Muscle layer of colon (tissue), 2 donors: ENCODE results near the gene SEPTIN3.
A peak's percentile ranks its signal among the peaks of the same experiment; 100 is the strongest.

Experiments used
- H3K27ac ChIP-seq: one replicate; pipeline ENCODE4 v1.7.0; 2013; ENCODE audit warnings: low read depth, mild to moderate bottlenecking, low read length, moderate library complexity
- H3K27me3 ChIP-seq, 2 donors: one replicate each; pipeline ENCODE4 v1.7.0; 2013; ENCODE audit warnings: low read length in 2 of 2, mild to moderate bottlenecking in 2 of 2; ENCODE audit not compliant: insufficient read depth in 2 of 2, control insufficient read depth in 1 of 2
- H3K36me3 ChIP-seq: one replicate; pipeline ENCODE4 v1.7.0; 2013; ENCODE audit warnings: mild to moderate bottlenecking, low read length; ENCODE audit not compliant: insufficient read depth
- H3K4me1 ChIP-seq: one replicate; pipeline ENCODE4 v1.7.0; 2013; ENCODE audit warnings: mild to moderate bottlenecking, low read length; ENCODE audit not compliant: insufficient read depth
- H3K4me3 ChIP-seq, 2 donors: one replicate each; pipeline ENCODE4 v1.7.0; 2013; ENCODE audit warnings: low read length in 2 of 2, low read depth in 1 of 2, mild to moderate bottlenecking in 1 of 2, moderate library complexity in 1 of 2
- H3K9ac ChIP-seq: one replicate; pipeline ENCODE4 v1.7.0; 2013; ENCODE audit warnings: low read length
- H3K9me3 ChIP-seq: one replicate; pipeline ENCODE4 v1.7.0; 2013; ENCODE audit warnings: mild to moderate bottlenecking, low read length
- donor health status: abdominal sarcoma.
- donor health status: Adenocarcinoma of cecum.

Gene SEPTIN3

DNA sequence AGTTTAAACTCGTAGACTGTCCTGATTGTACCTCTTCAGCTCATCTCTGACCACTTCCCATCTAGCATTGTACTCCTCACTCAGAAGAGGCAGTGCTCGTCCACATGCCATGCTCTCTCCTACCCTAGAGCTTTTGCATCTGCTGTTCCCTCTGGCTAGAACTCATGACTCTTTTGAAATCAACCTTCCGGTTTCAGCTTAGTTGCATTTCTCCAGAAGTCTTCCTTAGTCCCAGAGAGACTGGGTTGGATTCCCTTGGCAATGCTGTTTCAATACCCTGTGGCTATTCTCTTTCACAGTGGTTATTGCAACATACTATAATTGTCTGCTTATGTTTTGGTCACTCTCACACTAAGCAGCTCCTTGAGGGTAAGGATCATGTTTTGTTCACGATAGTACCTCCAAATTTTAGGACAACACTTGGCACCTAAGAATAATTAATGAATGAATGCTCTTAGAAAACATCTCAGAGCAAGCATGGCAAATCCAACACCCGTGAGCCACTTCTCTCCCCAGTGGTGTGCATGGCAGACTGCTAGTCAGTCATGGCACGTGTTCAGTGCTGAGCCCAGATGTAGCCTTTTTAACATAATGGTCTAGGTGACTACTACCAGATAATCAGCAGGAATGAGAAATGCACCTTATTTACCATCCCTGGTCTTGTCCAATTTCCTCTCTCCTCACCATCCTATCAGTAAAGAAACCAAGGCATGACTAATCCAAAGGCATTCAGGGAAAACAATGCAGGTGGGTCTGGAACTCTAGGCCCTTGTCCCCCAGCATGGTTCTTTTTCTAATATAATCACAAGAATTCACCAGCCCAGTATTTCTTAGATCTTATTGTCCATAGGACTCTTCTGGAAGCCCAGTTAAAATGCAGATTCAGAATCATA is 14.5 kb downstream of the SEPTIN3 start:
- no peak overlapping the region for H3K27ac ChIP-seq
- H3K36me3 ChIP-seq = no peaks in the 10 kb centered on the region
- H3K4me1 ChIP-seq = no peaks in the 10 kb centered on the region
- H3K4me3 ChIP-seq = no peak overlapping the region
- no peak overlapping the region for H3K9ac ChIP-seq
- no peaks in the 10 kb centered on the region for H3K27me3 ChIP-seq
- H3K9me3 ChIP-seq = no peaks in the 10 kb centered on the region

DNA sequence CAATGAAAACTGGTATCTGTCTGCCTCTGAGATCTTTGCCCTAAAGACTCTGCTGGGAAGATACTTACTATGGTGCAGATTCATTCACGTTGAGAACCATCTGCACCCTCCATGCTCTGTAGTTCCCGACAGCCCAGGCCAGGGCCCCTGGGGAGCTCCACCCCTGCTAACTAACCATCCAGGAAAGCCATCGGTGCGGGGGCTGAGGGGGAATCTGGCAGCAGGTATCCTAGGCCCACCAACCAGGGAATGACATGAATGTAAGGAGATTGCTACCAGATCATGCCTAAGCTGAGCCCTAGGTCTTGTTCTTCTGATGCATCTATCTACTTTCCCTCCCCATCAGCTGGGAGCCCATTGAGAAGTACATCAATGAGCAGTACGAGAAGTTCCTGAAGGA is 18.0 kb downstream of the SEPTIN3 start:
- H3K9ac ChIP-seq = no peak overlapping the region
- H3K9me3 ChIP-seq = no peaks in the 10 kb centered on the region
- no peaks in the 10 kb centered on the region for H3K27me3 ChIP-seq
- H3K4me3 ChIP-seq = no peak overlapping the region
- H3K36me3 ChIP-seq = no peaks in the 10 kb centered on the region
- H3K4me1 ChIP-seq = no peaks in the 10 kb centered on the region
- no peak overlapping the region for H3K27ac ChIP-seq

DNA sequence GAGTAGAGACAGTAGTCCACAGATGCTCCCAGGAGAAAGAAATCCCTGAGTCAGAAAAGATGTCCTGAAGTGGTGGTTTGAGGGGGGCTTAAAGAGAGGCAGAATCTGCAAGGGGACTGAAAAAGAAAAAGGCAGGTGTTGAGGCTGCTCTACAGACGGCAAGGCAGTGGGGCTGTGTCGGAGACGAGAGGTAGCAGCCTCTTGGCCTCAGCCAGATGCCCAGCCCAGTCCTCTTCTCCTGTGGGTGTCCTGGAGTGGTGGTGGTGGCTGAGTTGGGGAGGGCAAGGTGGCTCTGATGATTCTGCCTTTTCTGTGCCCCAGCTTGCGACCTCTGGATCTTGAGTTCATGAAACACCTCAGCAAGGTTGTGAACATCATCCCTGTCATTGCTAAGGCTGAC is 20.0 kb downstream of the SEPTIN3 start:
- no peak overlapping the region for H3K4me3 ChIP-seq
- no peaks in the 10 kb centered on the region for H3K9me3 ChIP-seq
- no peak overlapping the region for H3K27ac ChIP-seq
- H3K4me1 ChIP-seq = no peaks in the 10 kb centered on the region
- H3K36me3 ChIP-seq = no peaks in the 10 kb centered on the region
- no peaks in the 10 kb centered on the region for H3K27me3 ChIP-seq
- no peak overlapping the region for H3K9ac ChIP-seq

DNA sequence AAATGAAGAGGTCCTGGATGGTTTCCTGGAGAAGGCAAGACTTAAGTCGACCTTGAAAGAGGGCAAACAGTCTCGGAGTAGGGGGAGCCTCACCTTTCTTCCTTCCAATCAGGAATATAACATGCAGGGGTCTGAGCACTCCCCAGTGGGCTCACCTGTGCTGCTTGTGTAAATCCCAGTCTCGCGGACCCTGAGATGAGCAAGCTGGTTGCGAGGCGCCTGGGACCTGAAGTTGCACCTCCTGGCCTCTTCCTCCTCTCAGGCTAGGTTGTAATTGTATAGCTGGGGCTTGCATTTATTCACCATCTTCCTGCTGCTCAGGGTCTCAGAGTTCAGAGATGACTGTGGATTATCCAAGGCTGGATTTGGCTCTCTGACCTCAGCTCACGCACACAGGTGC is 21.9 kb downstream of the SEPTIN3 start:
- Histone ChIP-seq H3K36me3 (no peaks in the 10 kb centered on the region), H3K27ac (no peak overlapping the region)

DNA sequence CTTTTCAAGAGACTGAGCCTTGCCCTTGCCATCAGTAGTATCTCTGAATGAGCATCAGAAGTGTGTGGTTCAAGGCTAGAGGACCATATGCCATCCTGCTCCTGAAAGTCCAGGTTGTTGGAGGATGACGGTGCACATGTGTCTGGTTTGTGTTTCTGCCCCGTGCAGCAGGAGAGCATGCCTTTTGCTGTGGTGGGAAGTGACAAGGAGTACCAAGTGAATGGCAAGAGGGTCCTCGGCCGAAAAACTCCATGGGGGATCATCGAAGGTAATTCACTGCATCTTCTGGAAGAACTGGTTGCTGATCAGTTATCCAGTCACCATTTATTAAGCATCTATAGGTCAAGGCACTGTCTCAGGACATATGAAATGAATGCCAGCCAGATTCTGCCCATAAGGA is 23.3 kb downstream of the SEPTIN3 start:
- Histone ChIP-seq H3K27ac (no peak overlapping the region), H3K9me3 (no peaks in the 10 kb centered on the region), H3K4me3 (no peak overlapping the region), H3K9ac (no peak overlapping the region), H3K4me1 (no peaks in the 10 kb centered on the region), H3K36me3 (no peaks in the 10 kb centered on the region), H3K27me3 (no peaks in the 10 kb centered on the region)

More for the DNA sequence above, 21.9 kb downstream of the SEPTIN3 start:
- Histone ChIP-seq H3K9ac (no peak overlapping the region), H3K9me3 (no peaks in the 10 kb centered on the region), H3K4me3 (no peak overlapping the region), H3K4me1 (no peaks in the 10 kb centered on the region), H3K27me3 (no peaks in the 10 kb centered on the region)

DNA sequence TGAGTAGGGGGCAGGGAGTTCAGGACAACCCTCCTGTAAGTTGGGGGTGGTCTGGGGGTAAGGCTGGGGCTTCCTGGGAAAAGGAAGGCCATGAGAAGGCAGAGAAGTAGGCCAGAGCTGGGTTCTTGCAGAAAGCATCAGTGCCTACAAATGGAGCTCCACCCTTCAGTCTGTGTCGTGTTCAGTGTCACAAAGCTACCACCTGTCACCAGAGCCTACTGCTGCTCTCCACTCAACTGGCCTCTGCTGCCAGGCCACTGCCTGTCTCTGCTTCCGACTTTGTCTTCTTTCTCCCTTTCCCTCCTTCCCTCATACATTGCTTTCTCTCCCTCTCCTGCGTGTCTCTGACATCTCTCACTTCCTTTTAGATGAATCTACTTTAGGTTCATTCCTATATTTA is 26.0 kb downstream of the SEPTIN3 start:
- no peaks in the 10 kb centered on the region for H3K4me1 ChIP-seq
- H3K4me3 ChIP-seq = no peak overlapping the region
- no peaks in the 10 kb centered on the region for H3K27me3 ChIP-seq
- H3K36me3 ChIP-seq = no peaks in the 10 kb centered on the region
- H3K9me3 ChIP-seq = no peaks in the 10 kb centered on the region
- H3K27ac ChIP-seq = no peak overlapping the region
- no peak overlapping the region for H3K9ac ChIP-seq

DNA sequence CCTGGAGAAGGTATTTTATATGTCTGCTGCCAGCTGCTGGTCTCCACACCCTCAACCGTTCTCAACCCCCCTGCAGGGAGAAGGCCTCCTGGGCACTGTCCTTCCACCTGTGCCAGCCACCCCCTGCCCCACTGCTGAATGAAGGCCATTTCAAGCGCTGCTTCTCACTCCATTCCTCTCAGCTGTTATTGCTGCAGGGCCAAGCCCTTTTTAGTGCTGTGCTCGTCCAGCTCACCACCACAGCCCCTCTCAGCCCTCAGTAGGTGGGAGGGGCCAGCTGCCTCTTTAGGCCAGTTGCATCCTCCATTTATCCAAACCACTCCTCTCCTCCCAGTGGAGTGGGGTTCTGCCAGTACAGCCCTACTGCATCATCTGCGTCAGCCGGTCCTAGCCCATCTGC is 27.6 kb downstream of the SEPTIN3 start:
- Histone ChIP-seq H3K27me3 (no peaks in the 10 kb centered on the region), H3K9me3 (no peaks in the 10 kb centered on the region), H3K36me3 (no peaks in the 10 kb centered on the region), H3K9ac (no peak overlapping the region), H3K4me3 (no peak overlapping the region), H3K4me1 (no peaks in the 10 kb centered on the region), H3K27ac (no peak overlapping the region)

GRCh38 chr22:41998361-41999261 is 29.4 kb downstream of the SEPTIN3 start, which contains the start of gene WBP2NL:
WBP2NL (plus strand) TSS chr22:41998788; CDS start chr22:41998819, 31 bp downstream.
- Histone ChIP-seq H3K9me3 (no peaks in the 10 kb centered on the region), H3K27me3 (no peaks in the 10 kb centered on the region), H3K9ac (no peak within 1 kb of the TSS), H3K4me3 (peak within 1 kb of the TSS; percentile 36 to 69), H3K36me3 (no peaks in the 10 kb centered on the region), H3K27ac (no peak within 1 kb of the TSS), H3K4me1 (no peaks in the 10 kb centered on the region)

GRCh38 chr22:42000466-42000865 is 31.2 kb downstream of the SEPTIN3 start:
- no peak overlapping the region for H3K9ac ChIP-seq
- no peak overlapping the region for H3K27ac ChIP-seq
- H3K27me3 ChIP-seq = no peaks in the 10 kb centered on the region

GRCh38 chr22:42001121-42001520 is 31.9 kb downstream of the SEPTIN3 start:
- Histone ChIP-seq H3K9ac (no peak overlapping the region), H3K9me3 (no peaks in the 10 kb centered on the region), H3K27ac (no peak overlapping the region), H3K36me3 (no peaks in the 10 kb centered on the region), H3K4me3 (no peak overlapping the region), H3K27me3 (no peaks in the 10 kb centered on the region), H3K4me1 (no peaks in the 10 kb centered on the region)

More at GRCh38 chr22:42000466-42000865, 31.2 kb downstream of the SEPTIN3 start:
- Histone ChIP-seq H3K4me3 (no peak overlapping the region), H3K36me3 (no peaks in the 10 kb centered on the region), H3K9me3 (no peaks in the 10 kb centered on the region), H3K4me1 (no peaks in the 10 kb centered on the region)

GRCh38 chr22:42001706-42002105 is 32.5 kb downstream of the SEPTIN3 start:
- no peak overlapping the region for H3K27ac ChIP-seq
- H3K9me3 ChIP-seq = no peaks in the 10 kb centered on the region
- H3K27me3 ChIP-seq = no peaks in the 10 kb centered on the region
- no peak overlapping the region for H3K9ac ChIP-seq
- H3K4me1 ChIP-seq = no peaks in the 10 kb centered on the region
- no peak overlapping the region for H3K4me3 ChIP-seq
- H3K36me3 ChIP-seq = no peaks in the 10 kb centered on the region
